A549 (cell line): ENCODE results near the gene SCRT2. TPM values are rescaled to one million over a fixed set of nuclear protein-coding genes. Genes with fewer than 3 reads are reported as not detected.

Source experiments
- ATAC-seq, 2 experiments: fragments of 200-7000 bp in 1 of 2; fragments of >200 bp in 1 of 2; cut with Nextera tagmentation in 1 of 2; cut with Tn5 transposase in 1 of 2; 3 replicates each; pipeline versions ENCODE4 v1.8.0 to v1.9.1; 2018 to 2020; ENCODE audit warnings: mild to moderate bottlenecking in 1 of 2, moderate library complexity in 1 of 2
- CTCF ChIA-PET: fragments of 300-600 bp; sonication (Branson Sonifier 250); formaldehyde crosslinking; extraction: SDS; loops from one replicate; lab custom pipeline; 2021; ENCODE audit warnings: antibody characterized with exemption, inconsistent platforms; lab: Yijun Ruan, JAX
- POLR2A ChIA-PET: fragments of 350-600 bp; formaldehyde crosslinking; extraction: SDS; loops from one replicate; lab custom pipeline; 2021; ENCODE audit warnings: antibody characterized with exemption, inconsistent platforms; lab: Yijun Ruan, JAX
- DNase-seq, 2 experiments: peaks; one replicate each; pipeline versions ENCODE4 v3.0.0 to v3.0.0-alpha.2; 2011 to 2016; ENCODE audit warnings: low read depth in 1 of 2, low spot score in 1 of 2
- FAIRE-seq: peaks from 2 replicates; lab custom pipeline; 2011; peaks lifted over from hg19 to GRCh38; lab: Jason Lieb, UNC
- H3K27ac ChIP-seq, 2 experiments: fragments of >200 bp; sonication (Bioruptor Twin); formaldehyde crosslinking; 3 replicates each; pipeline ENCODE4 v1.5.1; 2016 to 2017
- H3K4me1 ChIP-seq: fragments of >200 bp; sonication (Bioruptor Twin); formaldehyde crosslinking; 3 replicates; pipeline ENCODE4 v1.6.1; 2016
- H3K4me2 ChIP-seq: fragments of >200 bp; sonication (Bioruptor Twin); formaldehyde crosslinking; 3 replicates; pipeline ENCODE4 v1.6.1; 2016
- H3K4me3 ChIP-seq: fragments of >200 bp; sonication (Bioruptor Twin); formaldehyde crosslinking; 3 replicates; pipeline ENCODE4 v1.5.1; 2016
- H3K9me3 ChIP-seq: fragments of >200 bp; sonication (Bioruptor Twin); formaldehyde crosslinking; 3 replicates; pipeline ENCODE4 v1.6.1; 2016
- BHLHE40 ChIP-seq: IDR thresholded peaks from 2 replicates; pipeline ENCODE4 v1.6.1; 2012; ENCODE audit warnings: low read depth, low read length, inconsistent platforms
- CBX2 ChIP-seq: fragments of 200-600 bp; sonication (generic); IDR thresholded peaks from 2 replicates; pipeline ENCODE4 v1.6.1; 2016; ENCODE audit warnings: low read depth, mild to moderate bottlenecking, borderline replicate concordance
- CEBPB ChIP-seq, 2 experiments: fragments of >200 bp in 1 of 2; sonication (Bioruptor Twin) in 1 of 2; formaldehyde crosslinking in 1 of 2; IDR thresholded peaks; 2 replicates each; pipeline ENCODE4 v1.6.1; 2012 to 2016
- CHD2 ChIP-seq: fragments of 150-350 bp; IDR thresholded peaks from 2 replicates; pipeline ENCODE4 v1.6.1; 2014; ENCODE audit warnings: low read length; ENCODE audit not compliant: partially characterized antibody
- E2F6 ChIP-seq: IDR thresholded peaks from 2 replicates; pipeline ENCODE4 v1.6.1; 2012; ENCODE audit warnings: low read depth, borderline replicate concordance
- ELK1 ChIP-seq: fragments of 150-350 bp; IDR thresholded peaks from 2 replicates; pipeline ENCODE4 v1.6.1; 2014; ENCODE audit warnings: low read depth, mild to moderate bottlenecking, low read length
- EP300 ChIP-seq, 2 experiments: fragments of >200 bp; sonication (Bioruptor Twin); formaldehyde crosslinking; IDR thresholded peaks; 2 replicates in 1 of 2; 3 replicates in 1 of 2; pipeline ENCODE4 v1.6.1; 2016 to 2017
- FOSB ChIP-seq: fragments of 250-450 bp; sonication (Bioruptor Pico); IDR thresholded peaks from 2 replicates; pipeline ENCODE4 v1.5.0; 2020; ENCODE audit warnings: mild to moderate bottlenecking, moderate library complexity
- HDAC2 ChIP-seq: fragments of 200-600 bp; sonication (generic); IDR thresholded peaks from 2 replicates; pipeline ENCODE4 v1.6.1; 2016
- JUN ChIP-seq, 2 experiments: fragments of >200 bp; sonication (Bioruptor Twin); formaldehyde crosslinking; IDR thresholded peaks; 2 replicates in 1 of 2; 3 replicates in 1 of 2; pipeline ENCODE4 v1.6.1; 2016 to 2017
- KDM1A ChIP-seq: fragments of 200-600 bp; sonication (generic); IDR thresholded peaks from 2 replicates; pipeline ENCODE4 v1.6.1; 2016; ENCODE audit warnings: low read depth, mild to moderate bottlenecking
- PBX3 ChIP-seq: IDR thresholded peaks from 2 replicates; pipeline ENCODE4 v1.6.1; 2012
- POLR2A ChIP-seq: IDR thresholded peaks from 2 replicates; pipeline ENCODE4 v1.6.1; 2012; ENCODE audit warnings: mild to moderate bottlenecking, low read length
- RARB ChIP-seq: fragments of 250-450 bp; sonication (Bioruptor Pico); IDR thresholded peaks from 2 replicates; pipeline ENCODE4 v1.8.0; 2021; ENCODE audit warnings: mild to moderate bottlenecking, moderate library complexity
- SREBF2 ChIP-seq: fragments of 450-650 bp; IDR thresholded peaks from 2 replicates; pipeline ENCODE4 v1.6.1; 2014; ENCODE audit warnings: mild to moderate bottlenecking, moderate library complexity
- ZNF302 ChIP-seq: fragments of 250-450 bp; sonication (Bioruptor Pico); IDR thresholded peaks from 2 replicates; pipeline ENCODE4 v1.9.0; 2021; ENCODE audit warnings: inconsistent platforms, mild to moderate bottlenecking, moderate library complexity
- ZSCAN20 ChIP-seq: fragments of 250-450 bp; sonication (Bioruptor Pico); IDR thresholded peaks from 2 replicates; pipeline ENCODE4 v1.8.0; 2022; ENCODE audit warnings: mild to moderate bottlenecking, moderate library complexity
- WGBS: methylation state at CpG from one replicate; pipeline ENCODE4 v1.1.6; 2017; ENCODE audit errors: missing lambda C conversion rate; 5-methylcytosine and 5-hydroxymethylcytosine counted together
- polyA plus RNA-seq, 4 experiments: library from polyadenylated mRNA; depleted of rRNA in 3 of 4; stranded (reverse); fragments of >200 nt; fragmentation: RNase III in 1 of 4; extraction: RNeasy Plus Mini Kit Qiagen cat#74134 plus additional on column Dnase treatment in 1 of 4; gene quantifications; 2 replicates in 3 of 4; 3 replicates in 1 of 4; pipeline ENCODE4 v1.2.3, GENCODE V29; 2011 to 2017
- TF ChIP-seq, protein P1 (sequence below): fragments of >200 bp; sonication (Bioruptor Twin); formaldehyde crosslinking; IDR thresholded peaks from 2 replicates; pipeline ENCODE4 v1.6.1; 2016
- TF ChIP-seq, protein P2 (sequence below): fragments of >200 bp; sonication (Bioruptor Twin); formaldehyde crosslinking; IDR thresholded peaks from 3 replicates; pipeline ENCODE4 v1.6.1; 2016
- TF ChIP-seq, protein P3 (sequence below): fragments of 250-450 bp; sonication (Bioruptor Pico); IDR thresholded peaks from 2 replicates; pipeline ENCODE4 v1.5.0; 2020; ENCODE audit warnings: low read depth, mild to moderate bottlenecking, moderate library complexity

The SCRT2 gene
- polyA plus RNA-seq, 2 of the 4 experiments (the other 2 are of a cell fraction), result not detected

GRCh38 chr20:704726-705125 is 29.1 kb upstream of the SCRT2 start:
- Histone ChIP-seq H3K4me1 (no peaks in the 10 kb centered on the region), H3K4me3 (no peak overlapping the region), H3K9me3 (peaks cover 9% of the 10 kb centered on the region; the same call in 2 of the 3 replicates), H3K27ac (no peak overlapping the region), H3K4me2 (no peak overlapping the region)
- no peak for FAIRE-seq
- POLR2A ChIA-PET, result no interaction called here
- no peak for DNase-seq
- no peak for ATAC-seq
- 64% methylated on average over 4 of the region's 4 CpGs for WGBS
- CTCF ChIA-PET, result interaction anchor here (1.0 to 4.6 kb wide), 7 partner anchors 9 to 252 kb away, joined by 3 to 19 read pairs (median 5); no protein-coding TSS in a partner anchor
- TF ChIP-seq E2F6, result no peak

- Histone ChIP-seq H3K4me2 (no peak overlapping the region), H3K4me3 (no peak overlapping the region), H3K27ac (no peak overlapping the region), H3K4me1 (no peaks in the 10 kb centered on the region), H3K9me3 (no peaks in the 10 kb centered on the region)
- CTCF ChIA-PET, result interaction anchor here (0.6 to 1.8 kb wide), 5 partner anchors 20 to 142 kb away, joined by 3 to 10 read pairs (median 5); no protein-coding TSS in a partner anchor
- ATAC-seq, result peak in 1 of 2 experiments; percentile 30; a peak in 3 of 6 replicates
- TF ChIP-seq ZSCAN20 (CRISPR knock-in tag), result no peak
- POLR2A ChIA-PET, result no interaction called here
- 58% methylated on average over 8 of the region's 8 CpGs for WGBS
- DNase-seq, result no peak
- no peak for FAIRE-seq
Observed at GRCh38 chr20:703426-703825, 27.8 kb upstream of the SCRT2 start.

DNA sequence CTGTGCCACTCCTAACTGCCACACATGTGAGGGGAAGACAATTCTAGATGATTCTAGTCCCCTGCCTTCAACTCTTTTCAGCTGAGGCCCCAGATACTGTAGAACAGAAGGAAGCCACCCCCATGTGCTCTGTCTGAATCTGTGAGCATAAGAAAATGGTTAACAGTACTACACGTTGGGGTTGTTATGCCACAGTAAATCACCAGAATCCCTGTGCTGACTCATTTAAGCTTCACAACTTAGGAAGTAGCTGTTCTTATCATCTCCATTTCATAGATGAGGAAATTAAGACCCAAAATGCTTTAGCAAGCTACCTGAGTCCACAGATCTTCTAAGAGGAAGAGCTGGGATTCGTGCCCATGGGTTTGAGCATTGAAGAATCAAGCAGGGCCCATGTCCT is 27.4 kb upstream of the SCRT2 start:
- 22% methylated on average over 2 of the region's 2 CpGs for WGBS
- ChIA-PET POLR2A (no interaction called here), CTCF (interaction anchor here (0.6 to 1.8 kb wide), 5 partner anchors 21 to 141 kb away, joined by 3 to 10 read pairs (median 5); no protein-coding TSS in a partner anchor)
- DNase-seq, result no peak
- no peak for FAIRE-seq
- ATAC-seq, result no peak
- Histone ChIP-seq H3K27ac (no peak overlapping the region), H3K9me3 (no peaks in the 10 kb centered on the region), H3K4me1 (no peaks in the 10 kb centered on the region), H3K4me3 (no peak overlapping the region), H3K4me2 (no peak overlapping the region)
- TF ChIP-seq CHD2 (no peak), SREBF2 (no peak), CEBPB (IDR thresholded peaks at IDR 0.05) (no peak), KDM1A (no peak), E2F6 (no peak), RARB (no peak), FOSB (CRISPR knock-in tag) (no peak), ZNF302 (CRISPR knock-in tag) (no peak), CBX2 (no peak), ELK1 (no peak), JUN (IDR thresholded peaks at IDR 0.05) (no peak), HDAC2 (no peak), BHLHE40 (no peak), PBX3 (no peak), ZSCAN20 (CRISPR knock-in tag) (no peak), EP300 (IDR thresholded peaks at IDR 0.05) (no peak), POLR2A (no peak)
- TF ChIP-seq, protein P1, sequence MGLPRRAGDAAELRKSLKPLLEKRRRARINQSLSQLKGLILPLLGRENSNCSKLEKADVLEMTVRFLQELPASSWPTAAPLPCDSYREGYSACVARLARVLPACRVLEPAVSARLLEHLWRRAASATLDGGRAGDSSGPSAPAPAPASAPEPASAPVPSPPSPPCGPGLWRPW, result no peak
- TF ChIP-seq, protein P2, sequence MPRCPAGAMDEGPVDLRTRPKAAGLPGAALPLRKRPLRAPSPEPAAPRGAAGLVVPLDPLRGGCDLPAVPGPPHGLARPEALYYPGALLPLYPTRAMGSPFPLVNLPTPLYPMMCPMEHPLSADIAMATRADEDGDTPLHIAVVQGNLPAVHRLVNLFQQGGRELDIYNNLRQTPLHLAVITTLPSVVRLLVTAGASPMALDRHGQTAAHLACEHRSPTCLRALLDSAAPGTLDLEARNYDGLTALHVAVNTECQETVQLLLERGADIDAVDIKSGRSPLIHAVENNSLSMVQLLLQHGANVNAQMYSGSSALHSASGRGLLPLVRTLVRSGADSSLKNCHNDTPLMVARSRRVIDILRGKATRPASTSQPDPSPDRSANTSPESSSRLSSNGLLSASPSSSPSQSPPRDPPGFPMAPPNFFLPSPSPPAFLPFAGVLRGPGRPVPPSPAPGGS, result no peak
- TF ChIP-seq, protein P3, sequence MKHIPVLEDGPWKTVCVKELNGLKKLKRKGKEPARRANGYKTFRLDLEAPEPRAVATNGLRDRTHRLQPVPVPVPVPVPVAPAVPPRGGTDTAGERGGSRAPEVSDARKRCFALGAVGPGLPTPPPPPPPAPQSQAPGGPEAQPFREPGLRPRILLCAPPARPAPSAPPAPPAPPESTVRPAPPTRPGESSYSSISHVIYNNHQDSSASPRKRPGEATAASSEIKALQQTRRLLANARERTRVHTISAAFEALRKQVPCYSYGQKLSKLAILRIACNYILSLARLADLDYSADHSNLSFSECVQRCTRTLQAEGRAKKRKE, result no peak
